GM23338 (cell line): ENCODE data around the gene ORAI2. TPM values are rescaled to one million over a fixed set of nuclear protein-coding genes. Genes with fewer than 3 reads are reported as not detected.

Experiments used
- ATAC-seq: fragments of 200-7000 bp; cut with Tn5 transposase; 3 replicates; pipeline ENCODE4 v1.9.1; 2020
- DNase-seq: peaks from one replicate; pipeline ENCODE4 v3.0.0-alpha.2; 2015; ENCODE audit warnings: low spot score
- H2AFZ ChIP-seq: fragments of 200-600 bp; sonication (generic); 2 replicates; pipeline ENCODE4 v1.8.0; 2016; ENCODE audit warnings: antibody characterized with exemption, mild to moderate bottlenecking, moderate library complexity
- H3F3A ChIP-seq: fragments of 200-600 bp; sonication (generic); replicated peaks from 2 replicates; pipeline ENCODE4 v1.8.0; 2017; ENCODE audit warnings: antibody characterized with exemption, mixed run types, low read depth
- H3K27ac ChIP-seq: fragments of 200-600 bp; sonication (generic); 2 replicates; pipeline ENCODE4 v1.6.1; 2016; ENCODE audit warnings: low read depth
- H3K27me3 ChIP-seq: fragments of 200-600 bp; sonication (generic); 2 replicates; pipeline ENCODE4 v1.8.0; 2016; ENCODE audit warnings: mild to moderate bottlenecking, mixed run types, moderate library complexity; ENCODE audit not compliant: insufficient read depth
- H3K36me3 ChIP-seq: fragments of 200-600 bp; sonication (generic); 2 replicates; pipeline ENCODE4 v1.8.0; 2016; ENCODE audit warnings: mild to moderate bottlenecking; ENCODE audit not compliant: insufficient read depth
- H3K4me1 ChIP-seq: fragments of 200-600 bp; sonication (generic); 2 replicates; pipeline ENCODE4 v1.8.0; 2016; ENCODE audit warnings: mild to moderate bottlenecking, moderate library complexity; ENCODE audit not compliant: insufficient read depth
- H3K4me2 ChIP-seq: fragments of 200-600 bp; sonication (generic); 2 replicates; pipeline ENCODE4 v1.7.1; 2017; ENCODE audit warnings: mixed run types
- H3K4me3 ChIP-seq: fragments of 200-600 bp; sonication (generic); 2 replicates; pipeline ENCODE4 v1.6.1; 2016; ENCODE audit warnings: mixed run types
- H3K79me2 ChIP-seq: fragments of 200-600 bp; sonication (generic); replicated peaks from 2 replicates; pipeline ENCODE4 v1.8.0; 2017; ENCODE audit warnings: mild to moderate bottlenecking; ENCODE audit not compliant: insufficient read depth
- H3K9me2 ChIP-seq: fragments of 200-600 bp; sonication (generic); 2 replicates; pipeline ENCODE4 v1.8.0; 2017; ENCODE audit not compliant: insufficient read depth
- H4K20me1 ChIP-seq: fragments of 200-600 bp; sonication (generic); replicated peaks from 2 replicates; pipeline ENCODE4 v1.8.0; 2017; ENCODE audit warnings: mild to moderate bottlenecking; ENCODE audit not compliant: insufficient read depth
- H3K27ac Mint-ChIP-seq: 2 replicates; pipeline ENCODE4 v1.8.0; 2020; ENCODE audit warnings: inconsistent platforms, mild to moderate bottlenecking, moderate library complexity, mixed read lengths
- H3K27me3 Mint-ChIP-seq: 3 replicates; pipeline ENCODE4 v1.8.0; 2022; ENCODE audit warnings: low read depth, mild to moderate bottlenecking, moderate library complexity, mixed read lengths, inconsistent platforms; ENCODE audit not compliant: insufficient read depth, poor library complexity
- H3K36me3 Mint-ChIP-seq: 3 replicates; pipeline ENCODE4 v1.8.0; 2021; ENCODE audit warnings: low read depth, mild to moderate bottlenecking, inconsistent platforms, moderate library complexity, mixed read lengths
- H3K4me1 Mint-ChIP-seq: 3 replicates; pipeline ENCODE4 v1.8.0; 2020; ENCODE audit warnings: mild to moderate bottlenecking, inconsistent platforms, mixed read lengths
- H3K4me3 Mint-ChIP-seq: 3 replicates; pipeline ENCODE4 v1.8.0; 2021; ENCODE audit warnings: moderate library complexity, mild to moderate bottlenecking, inconsistent platforms, mixed read lengths
- H3K9me3 Mint-ChIP-seq: 3 replicates; pipeline ENCODE4 v1.8.0; 2020; ENCODE audit warnings: moderate library complexity, mild to moderate bottlenecking, inconsistent platforms, mixed read lengths
- CREB1 ChIP-seq: fragments of 250-450 bp; sonication (Bioruptor Pico); IDR thresholded peaks from 2 replicates; pipeline ENCODE4 v1.5.0; 2020; ENCODE audit warnings: low read depth, mild to moderate bottlenecking, moderate library complexity
- EZH2 ChIP-seq: fragments of 200-600 bp; sonication (generic); IDR thresholded peaks from one replicate; pipeline ENCODE4 v1.8.0; 2017; ENCODE audit warnings: antibody characterized with exemption, mild to moderate bottlenecking, low read depth; ENCODE audit not compliant: unreplicated experiment
- EZH2phosphoT487 ChIP-seq: fragments of 200-600 bp; sonication (generic); IDR thresholded peaks from one replicate; pipeline ENCODE4 v1.8.1; 2018; ENCODE audit warnings: antibody characterized with exemption; ENCODE audit not compliant: unreplicated experiment
- JUNB ChIP-seq: IDR thresholded peaks from one replicate; pipeline ENCODE4 v1.6.1; 2016; ENCODE audit warnings: antibody characterized with exemption; ENCODE audit not compliant: unreplicated experiment
- NANOG ChIP-seq: IDR thresholded peaks from 2 replicates; pipeline ENCODE4 v1.6.1; 2016; ENCODE audit warnings: antibody characterized with exemption, borderline replicate concordance
- POLR2AphosphoS5 ChIP-seq: IDR thresholded peaks from 2 replicates; pipeline ENCODE4 v1.6.1; 2016; ENCODE audit warnings: antibody characterized with exemption, low read depth
- STAT1 ChIP-seq: IDR thresholded peaks from one replicate; pipeline ENCODE4 v1.6.1; 2016; ENCODE audit warnings: antibody characterized with exemption; ENCODE audit not compliant: unreplicated experiment
- ZNF114 ChIP-seq: fragments of 250-450 bp; sonication (Bioruptor Pico); IDR thresholded peaks from 2 replicates; pipeline ENCODE4 v1.5.0; 2020; ENCODE audit warnings: mild to moderate bottlenecking, moderate library complexity
- ZNF331 ChIP-seq: fragments of 250-450 bp; sonication (Bioruptor Pico); IDR thresholded peaks from 2 replicates; pipeline ENCODE4 v1.5.0; 2020; ENCODE audit warnings: low read depth, mild to moderate bottlenecking, moderate library complexity
- polyA plus RNA-seq: library from polyadenylated mRNA; unstranded; fragments of >200 nt; fragmentation: Nextera tagmentation; extraction: Ambion mirVana; gene quantifications from 2 replicates; pipeline ENCODE4 v1.2.1, GENCODE V29; 2016
- total RNA-seq: library from RNA; depleted of rRNA; stranded (reverse); fragments of >200 nt; shearing (Covaris generic); gene quantifications from 2 replicates; pipeline ENCODE4 v1.2.3, GENCODE V29; 2014
- TF ChIP-seq, protein P1 (sequence below): fragments of 250-450 bp; sonication (Bioruptor Pico); IDR thresholded peaks from 2 replicates; pipeline ENCODE4 v1.5.0; 2020; ENCODE audit warnings: mild to moderate bottlenecking, moderate library complexity
- TF ChIP-seq, protein P2 (sequence below): IDR thresholded peaks from one replicate; pipeline ENCODE4 v1.6.1; 2018; ENCODE audit warnings: antibody characterized with exemption; ENCODE audit not compliant: unreplicated experiment
- TF ChIP-seq, protein P3 (sequence below), 2 experiments: fragments of 200-600 bp in 1 of 2; sonication (generic) in 1 of 2; conservative IDR thresholded peaks; 2 replicates each; pipeline versions ENCODE4 v1.5.1 to v1.6.1; 2016 to 2017; ENCODE audit warnings: antibody characterized with exemption in 2 of 2, low read depth in 2 of 2, mild to moderate bottlenecking in 2 of 2, moderate library complexity in 1 of 2
- TF ChIP-seq, protein P4 (sequence below): IDR thresholded peaks from 2 replicates; pipeline ENCODE4 v1.6.1; 2016; ENCODE audit warnings: antibody characterized with exemption

ORAI2 gene
- total and polyA plus RNA-seq, 2 experiments from 2014 or later, result 6.6 to 33.8 TPM

DNA sequence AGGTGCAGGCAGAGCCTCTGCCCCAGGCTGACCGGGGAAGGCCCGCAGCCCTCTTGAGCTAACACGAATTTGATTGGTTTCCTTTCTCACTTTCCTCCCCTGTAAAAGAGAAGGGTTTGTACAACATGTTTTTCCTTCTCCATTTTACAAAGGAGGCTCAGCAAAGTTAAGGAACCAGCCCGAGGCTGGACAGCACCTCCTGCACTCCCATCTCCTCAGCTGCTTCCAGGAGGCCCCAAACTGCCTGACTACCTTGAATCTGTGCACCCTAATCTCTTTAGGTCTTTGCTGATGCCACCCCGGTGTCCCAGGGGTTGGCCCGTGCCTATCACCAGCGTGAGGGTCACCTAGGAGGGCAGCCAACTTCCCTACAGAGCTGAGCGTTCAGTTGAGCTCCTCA is 27.1 kb downstream of the ORAI2 start:
- Mint-ChIP-seq H3K9me3 (0 out of 3 replicates have a peak, but pooled peaks cover 3% of the 10 kb centered on the region), H3K27me3 (peaks cover 10% of the 10 kb centered on the region)

More for the DNA sequence above, 27.1 kb downstream of the ORAI2 start:
- peaks cover 21% of the 10 kb centered on the region for H3K79me2 ChIP-seq
- H3K4me2 ChIP-seq, result no peak overlapping the region
- H3K9me2 ChIP-seq, result no peaks in the 10 kb centered on the region
- H3K27ac ChIP-seq, result no peak overlapping the region
- ATAC-seq (no peak), DNase-seq (no peak)
- H2AFZ ChIP-seq, result no peak overlapping the region
- no peak overlapping the region for H3K4me3 ChIP-seq
- no peak overlapping the region for H3K27ac Mint-ChIP-seq
- peaks cover 28% of the 10 kb centered on the region for H3K36me3 Mint-ChIP-seq
- H3K4me3 Mint-ChIP-seq, result no peak overlapping the region
- peaks cover 8% of the 10 kb centered on the region for H3K4me1 Mint-ChIP-seq
- H3K4me1 ChIP-seq, result 0 out of 2 replicates have a peak, but pooled peaks cover 5% of the 10 kb centered on the region
- no peaks in the 10 kb centered on the region for H3F3A ChIP-seq
- peaks cover 7% of the 10 kb centered on the region; the same call in 1 of the 2 replicates for H3K36me3 ChIP-seq
- no peaks in the 10 kb centered on the region for H3K27me3 ChIP-seq
- H4K20me1 ChIP-seq, result no peaks in the 10 kb centered on the region; the same call in 1 of the 2 replicates
- TF ChIP-seq EZH2phosphoT487, result no peak
- TF ChIP-seq STAT1, result no peak
- TF ChIP-seq, protein P1, sequence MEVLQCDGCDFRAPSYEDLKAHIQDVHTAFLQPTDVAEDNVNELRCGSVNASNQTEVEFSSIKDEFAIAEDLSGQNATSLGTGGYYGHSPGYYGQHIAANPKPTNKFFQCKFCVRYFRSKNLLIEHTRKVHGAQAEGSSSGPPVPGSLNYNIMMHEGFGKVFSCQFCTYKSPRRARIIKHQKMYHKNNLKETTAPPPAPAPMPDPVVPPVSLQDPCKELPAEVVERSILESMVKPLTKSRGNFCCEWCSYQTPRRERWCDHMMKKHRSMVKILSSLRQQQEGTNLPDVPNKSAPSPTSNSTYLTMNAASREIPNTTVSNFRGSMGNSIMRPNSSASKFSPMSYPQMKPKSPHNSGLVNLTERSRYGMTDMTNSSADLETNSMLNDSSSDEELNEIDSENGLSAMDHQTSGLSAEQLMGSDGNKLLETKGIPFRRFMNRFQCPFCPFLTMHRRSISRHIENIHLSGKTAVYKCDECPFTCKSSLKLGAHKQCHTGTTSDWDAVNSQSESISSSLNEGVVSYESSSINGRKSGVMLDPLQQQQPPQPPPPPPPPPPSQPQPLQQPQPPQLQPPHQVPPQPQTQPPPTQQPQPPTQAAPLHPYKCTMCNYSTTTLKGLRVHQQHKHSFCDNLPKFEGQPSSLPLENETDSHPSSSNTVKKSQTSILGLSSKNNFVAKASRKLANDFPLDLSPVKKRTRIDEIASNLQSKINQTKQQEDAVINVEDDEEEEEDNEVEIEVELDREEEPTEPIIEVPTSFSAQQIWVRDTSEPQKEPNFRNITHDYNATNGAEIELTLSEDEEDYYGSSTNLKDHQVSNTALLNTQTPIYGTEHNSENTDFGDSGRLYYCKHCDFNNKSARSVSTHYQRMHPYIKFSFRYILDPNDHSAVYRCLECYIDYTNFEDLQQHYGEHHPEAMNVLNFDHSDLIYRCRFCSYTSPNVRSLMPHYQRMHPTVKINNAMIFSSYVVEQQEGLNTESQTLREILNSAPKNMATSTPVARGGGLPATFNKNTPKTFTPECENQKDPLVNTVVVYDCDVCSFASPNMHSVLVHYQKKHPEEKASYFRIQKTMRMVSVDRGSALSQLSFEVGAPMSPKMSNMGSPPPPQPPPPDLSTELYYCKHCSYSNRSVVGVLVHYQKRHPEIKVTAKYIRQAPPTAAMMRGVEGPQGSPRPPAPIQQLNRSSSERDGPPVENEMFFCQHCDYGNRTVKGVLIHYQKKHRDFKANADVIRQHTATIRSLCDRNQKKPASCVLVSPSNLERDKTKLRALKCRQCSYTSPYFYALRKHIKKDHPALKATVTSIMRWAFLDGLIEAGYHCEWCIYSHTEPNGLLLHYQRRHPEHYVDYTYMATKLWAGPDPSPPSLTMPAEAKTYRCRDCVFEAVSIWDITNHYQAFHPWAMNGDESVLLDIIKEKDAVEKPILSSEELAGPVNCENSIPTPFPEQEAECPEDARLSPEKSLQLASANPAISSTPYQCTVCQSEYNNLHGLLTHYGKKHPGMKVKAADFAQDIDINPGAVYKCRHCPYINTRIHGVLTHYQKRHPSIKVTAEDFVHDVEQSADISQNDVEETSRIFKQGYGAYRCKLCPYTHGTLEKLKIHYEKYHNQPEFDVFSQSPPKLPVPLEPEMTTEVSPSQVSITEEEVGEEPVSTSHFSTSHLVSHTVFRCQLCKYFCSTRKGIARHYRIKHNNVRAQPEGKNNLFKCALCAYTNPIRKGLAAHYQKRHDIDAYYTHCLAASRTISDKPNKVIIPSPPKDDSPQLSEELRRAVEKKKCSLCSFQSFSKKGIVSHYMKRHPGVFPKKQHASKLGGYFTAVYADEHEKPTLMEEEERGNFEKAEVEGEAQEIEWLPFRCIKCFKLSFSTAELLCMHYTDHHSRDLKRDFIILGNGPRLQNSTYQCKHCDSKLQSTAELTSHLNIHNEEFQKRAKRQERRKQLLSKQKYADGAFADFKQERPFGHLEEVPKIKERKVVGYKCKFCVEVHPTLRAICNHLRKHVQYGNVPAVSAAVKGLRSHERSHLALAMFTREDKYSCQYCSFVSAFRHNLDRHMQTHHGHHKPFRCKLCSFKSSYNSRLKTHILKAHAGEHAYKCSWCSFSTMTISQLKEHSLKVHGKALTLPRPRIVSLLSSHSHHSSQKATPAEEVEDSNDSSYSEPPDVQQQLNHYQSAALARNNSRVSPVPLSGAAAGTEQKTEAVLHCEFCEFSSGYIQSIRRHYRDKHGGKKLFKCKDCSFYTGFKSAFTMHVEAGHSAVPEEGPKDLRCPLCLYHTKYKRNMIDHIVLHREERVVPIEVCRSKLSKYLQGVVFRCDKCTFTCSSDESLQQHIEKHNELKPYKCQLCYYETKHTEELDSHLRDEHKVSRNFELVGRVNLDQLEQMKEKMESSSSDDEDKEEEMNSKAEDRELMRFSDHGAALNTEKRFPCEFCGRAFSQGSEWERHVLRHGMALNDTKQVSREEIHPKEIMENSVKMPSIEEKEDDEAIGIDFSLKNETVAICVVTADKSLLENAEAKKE (CRISPR knock-in tag), result no peak
- no peak for TF ChIP-seq POLR2AphosphoS5
- TF ChIP-seq, protein P2, sequence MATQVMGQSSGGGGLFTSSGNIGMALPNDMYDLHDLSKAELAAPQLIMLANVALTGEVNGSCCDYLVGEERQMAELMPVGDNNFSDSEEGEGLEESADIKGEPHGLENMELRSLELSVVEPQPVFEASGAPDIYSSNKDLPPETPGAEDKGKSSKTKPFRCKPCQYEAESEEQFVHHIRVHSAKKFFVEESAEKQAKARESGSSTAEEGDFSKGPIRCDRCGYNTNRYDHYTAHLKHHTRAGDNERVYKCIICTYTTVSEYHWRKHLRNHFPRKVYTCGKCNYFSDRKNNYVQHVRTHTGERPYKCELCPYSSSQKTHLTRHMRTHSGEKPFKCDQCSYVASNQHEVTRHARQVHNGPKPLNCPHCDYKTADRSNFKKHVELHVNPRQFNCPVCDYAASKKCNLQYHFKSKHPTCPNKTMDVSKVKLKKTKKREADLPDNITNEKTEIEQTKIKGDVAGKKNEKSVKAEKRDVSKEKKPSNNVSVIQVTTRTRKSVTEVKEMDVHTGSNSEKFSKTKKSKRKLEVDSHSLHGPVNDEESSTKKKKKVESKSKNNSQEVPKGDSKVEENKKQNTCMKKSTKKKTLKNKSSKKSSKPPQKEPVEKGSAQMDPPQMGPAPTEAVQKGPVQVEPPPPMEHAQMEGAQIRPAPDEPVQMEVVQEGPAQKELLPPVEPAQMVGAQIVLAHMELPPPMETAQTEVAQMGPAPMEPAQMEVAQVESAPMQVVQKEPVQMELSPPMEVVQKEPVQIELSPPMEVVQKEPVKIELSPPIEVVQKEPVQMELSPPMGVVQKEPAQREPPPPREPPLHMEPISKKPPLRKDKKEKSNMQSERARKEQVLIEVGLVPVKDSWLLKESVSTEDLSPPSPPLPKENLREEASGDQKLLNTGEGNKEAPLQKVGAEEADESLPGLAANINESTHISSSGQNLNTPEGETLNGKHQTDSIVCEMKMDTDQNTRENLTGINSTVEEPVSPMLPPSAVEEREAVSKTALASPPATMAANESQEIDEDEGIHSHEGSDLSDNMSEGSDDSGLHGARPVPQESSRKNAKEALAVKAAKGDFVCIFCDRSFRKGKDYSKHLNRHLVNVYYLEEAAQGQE, result no peak
- no peak for TF ChIP-seq ZNF114 (CRISPR knock-in tag)
- no peak for TF ChIP-seq CREB1 (CRISPR knock-in tag)
- TF ChIP-seq EZH2, result no peak
- TF ChIP-seq ZNF331 (CRISPR knock-in tag), result no peak
- TF ChIP-seq, protein P3, sequence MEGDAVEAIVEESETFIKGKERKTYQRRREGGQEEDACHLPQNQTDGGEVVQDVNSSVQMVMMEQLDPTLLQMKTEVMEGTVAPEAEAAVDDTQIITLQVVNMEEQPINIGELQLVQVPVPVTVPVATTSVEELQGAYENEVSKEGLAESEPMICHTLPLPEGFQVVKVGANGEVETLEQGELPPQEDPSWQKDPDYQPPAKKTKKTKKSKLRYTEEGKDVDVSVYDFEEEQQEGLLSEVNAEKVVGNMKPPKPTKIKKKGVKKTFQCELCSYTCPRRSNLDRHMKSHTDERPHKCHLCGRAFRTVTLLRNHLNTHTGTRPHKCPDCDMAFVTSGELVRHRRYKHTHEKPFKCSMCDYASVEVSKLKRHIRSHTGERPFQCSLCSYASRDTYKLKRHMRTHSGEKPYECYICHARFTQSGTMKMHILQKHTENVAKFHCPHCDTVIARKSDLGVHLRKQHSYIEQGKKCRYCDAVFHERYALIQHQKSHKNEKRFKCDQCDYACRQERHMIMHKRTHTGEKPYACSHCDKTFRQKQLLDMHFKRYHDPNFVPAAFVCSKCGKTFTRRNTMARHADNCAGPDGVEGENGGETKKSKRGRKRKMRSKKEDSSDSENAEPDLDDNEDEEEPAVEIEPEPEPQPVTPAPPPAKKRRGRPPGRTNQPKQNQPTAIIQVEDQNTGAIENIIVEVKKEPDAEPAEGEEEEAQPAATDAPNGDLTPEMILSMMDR (conservative IDR thresholded peaks at IDR 0.05; ENCODE audit: low read depth in 2 of 2), result no peak
- TF ChIP-seq JUNB, result no peak
- no peak for TF ChIP-seq NANOG
- TF ChIP-seq, protein P4, sequence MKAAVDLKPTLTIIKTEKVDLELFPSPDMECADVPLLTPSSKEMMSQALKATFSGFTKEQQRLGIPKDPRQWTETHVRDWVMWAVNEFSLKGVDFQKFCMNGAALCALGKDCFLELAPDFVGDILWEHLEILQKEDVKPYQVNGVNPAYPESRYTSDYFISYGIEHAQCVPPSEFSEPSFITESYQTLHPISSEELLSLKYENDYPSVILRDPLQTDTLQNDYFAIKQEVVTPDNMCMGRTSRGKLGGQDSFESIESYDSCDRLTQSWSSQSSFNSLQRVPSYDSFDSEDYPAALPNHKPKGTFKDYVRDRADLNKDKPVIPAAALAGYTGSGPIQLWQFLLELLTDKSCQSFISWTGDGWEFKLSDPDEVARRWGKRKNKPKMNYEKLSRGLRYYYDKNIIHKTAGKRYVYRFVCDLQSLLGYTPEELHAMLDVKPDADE, result no peak
